Measurements from ENCODE around the gene REPIN1.

The REPIN1 gene

DNA sequence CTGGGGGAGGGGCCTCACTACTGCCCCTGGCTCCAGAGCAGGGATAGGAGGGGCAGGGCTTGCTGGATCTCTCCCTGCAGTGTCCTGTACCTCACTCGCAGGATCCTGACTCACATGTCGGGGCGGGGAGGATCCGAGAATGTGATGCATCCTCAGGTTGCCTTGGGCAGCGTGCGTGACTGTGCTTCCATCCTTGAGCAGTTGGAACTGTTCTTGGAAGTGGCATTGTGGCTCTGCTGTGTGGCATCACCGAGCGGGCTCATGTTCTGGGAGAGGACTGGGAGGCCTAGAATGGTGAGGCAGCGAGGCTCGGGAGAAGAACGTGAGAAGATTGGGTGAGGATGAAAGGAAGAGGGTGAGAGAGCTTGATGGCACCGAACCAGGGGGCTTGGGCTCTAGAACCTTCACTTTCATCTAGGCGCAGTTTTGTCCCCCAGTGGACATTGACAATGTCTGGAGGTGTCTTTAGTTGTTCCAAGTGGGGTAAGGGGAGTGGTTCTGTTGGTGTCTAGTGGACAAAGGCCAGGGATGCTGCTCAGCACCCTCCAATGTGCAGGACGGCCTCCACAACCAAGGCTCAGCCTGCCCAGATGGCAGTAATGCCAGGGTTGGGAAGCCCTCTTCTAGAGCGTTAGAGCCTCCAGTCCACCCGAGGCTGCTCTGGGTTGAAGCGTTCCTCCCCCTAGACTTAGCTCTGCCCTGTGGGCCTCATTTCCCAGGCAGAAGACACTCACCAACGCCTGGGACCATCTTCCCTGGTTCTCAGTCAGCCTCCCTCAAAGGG, 35.6 kb upstream of the REPIN1 start:
- no peak overlapping the region for H3K27ac ChIP-seq
- TF ChIP-seq ZFX (IDR thresholded peaks at IDR 0.05; ENCODE audit: borderline replicate concordance): no peak
- TF ChIP-seq, protein P1, sequence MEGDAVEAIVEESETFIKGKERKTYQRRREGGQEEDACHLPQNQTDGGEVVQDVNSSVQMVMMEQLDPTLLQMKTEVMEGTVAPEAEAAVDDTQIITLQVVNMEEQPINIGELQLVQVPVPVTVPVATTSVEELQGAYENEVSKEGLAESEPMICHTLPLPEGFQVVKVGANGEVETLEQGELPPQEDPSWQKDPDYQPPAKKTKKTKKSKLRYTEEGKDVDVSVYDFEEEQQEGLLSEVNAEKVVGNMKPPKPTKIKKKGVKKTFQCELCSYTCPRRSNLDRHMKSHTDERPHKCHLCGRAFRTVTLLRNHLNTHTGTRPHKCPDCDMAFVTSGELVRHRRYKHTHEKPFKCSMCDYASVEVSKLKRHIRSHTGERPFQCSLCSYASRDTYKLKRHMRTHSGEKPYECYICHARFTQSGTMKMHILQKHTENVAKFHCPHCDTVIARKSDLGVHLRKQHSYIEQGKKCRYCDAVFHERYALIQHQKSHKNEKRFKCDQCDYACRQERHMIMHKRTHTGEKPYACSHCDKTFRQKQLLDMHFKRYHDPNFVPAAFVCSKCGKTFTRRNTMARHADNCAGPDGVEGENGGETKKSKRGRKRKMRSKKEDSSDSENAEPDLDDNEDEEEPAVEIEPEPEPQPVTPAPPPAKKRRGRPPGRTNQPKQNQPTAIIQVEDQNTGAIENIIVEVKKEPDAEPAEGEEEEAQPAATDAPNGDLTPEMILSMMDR (IDR thresholded peaks at IDR 0.05): no peak

DNA sequence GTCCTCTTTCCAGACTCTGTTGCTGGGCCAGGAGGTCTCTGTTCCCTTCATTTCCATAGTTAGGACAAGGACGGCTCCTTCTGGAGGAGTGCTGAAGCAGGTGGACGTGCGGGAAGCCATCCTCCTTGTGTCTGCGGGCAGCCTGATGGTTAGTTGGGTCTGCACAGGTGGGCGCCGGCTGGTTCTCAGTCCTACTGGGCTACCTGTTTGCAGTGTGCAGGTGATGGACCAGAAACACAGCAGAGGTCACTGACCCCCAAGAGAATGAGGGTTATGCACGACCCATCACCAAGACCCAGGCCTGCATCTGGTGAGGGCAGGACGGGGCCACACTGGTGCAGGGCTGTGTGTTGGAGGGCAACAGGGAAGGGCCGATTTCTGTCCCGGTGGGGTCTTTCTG, 35.0 kb upstream of the REPIN1 start:
- H3K27ac ChIP-seq: no peak overlapping the region
- no peak for TF ChIP-seq ZFX (IDR thresholded peaks at IDR 0.05; ENCODE audit: borderline replicate concordance)
- TF ChIP-seq, protein P1 (IDR thresholded peaks at IDR 0.05): no peak

DNA sequence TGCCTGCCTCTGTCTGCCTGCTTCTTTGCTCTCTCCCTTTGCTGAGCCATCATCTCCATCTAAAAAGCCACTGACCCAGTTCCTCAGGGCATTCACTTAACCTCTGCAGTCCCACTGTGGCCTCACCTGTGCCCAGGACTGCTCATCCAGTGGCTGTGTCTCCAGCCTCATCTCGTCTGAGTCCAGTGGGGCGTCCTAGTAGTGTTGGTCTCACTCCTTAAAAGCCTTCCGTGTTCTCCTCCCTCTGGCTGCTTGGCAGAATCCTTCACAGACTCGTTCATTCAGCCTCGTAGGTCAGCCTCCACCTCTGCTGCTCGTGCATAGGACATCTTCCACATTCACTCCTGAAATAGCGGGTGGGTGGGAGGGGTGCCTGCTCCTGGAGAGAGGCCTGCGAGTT, 34.5 kb upstream of the REPIN1 start:
- no peak for TF ChIP-seq ZFX (IDR thresholded peaks at IDR 0.05; ENCODE audit: borderline replicate concordance)
- TF ChIP-seq, protein P1 (IDR thresholded peaks at IDR 0.05): no peak
- no peak overlapping the region for H3K27ac ChIP-seq

DNA sequence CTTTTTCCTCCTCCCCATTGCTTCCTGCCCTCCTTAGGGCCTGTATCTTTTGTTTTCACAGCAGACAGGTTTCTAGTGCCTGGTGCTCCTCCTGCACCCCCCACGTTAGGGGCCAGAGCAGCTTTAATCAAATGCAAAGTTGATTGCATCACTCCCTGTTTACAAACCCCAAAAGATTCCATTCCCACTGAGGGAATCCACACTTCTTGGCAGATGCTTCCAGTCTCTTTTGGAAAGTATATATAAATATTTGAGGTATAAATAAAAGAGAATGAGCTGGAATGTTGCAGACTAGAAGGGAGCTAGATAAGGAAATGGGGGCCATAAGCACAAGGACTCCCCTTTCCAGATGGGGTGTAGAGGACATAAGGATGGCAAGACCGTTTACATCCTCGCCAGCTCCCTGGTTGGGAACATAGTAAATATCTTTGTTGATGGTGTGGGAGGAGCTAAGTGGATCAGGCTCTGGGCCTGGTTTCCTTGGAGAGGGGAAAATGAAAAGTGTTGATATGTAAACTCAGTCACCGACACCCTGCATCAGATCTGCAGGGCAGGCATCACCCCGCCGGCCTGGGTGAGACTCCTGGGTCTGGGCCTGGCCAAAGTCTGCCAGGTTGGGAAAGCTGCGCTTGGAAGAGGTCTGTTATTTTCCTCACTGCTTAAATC, 33.4 kb upstream of the REPIN1 start:
- H3K27ac ChIP-seq: no peak overlapping the region
- no peak for TF ChIP-seq ZFX (IDR thresholded peaks at IDR 0.05; ENCODE audit: borderline replicate concordance)
- TF ChIP-seq, protein P1 (IDR thresholded peaks at IDR 0.05): no peak

DNA sequence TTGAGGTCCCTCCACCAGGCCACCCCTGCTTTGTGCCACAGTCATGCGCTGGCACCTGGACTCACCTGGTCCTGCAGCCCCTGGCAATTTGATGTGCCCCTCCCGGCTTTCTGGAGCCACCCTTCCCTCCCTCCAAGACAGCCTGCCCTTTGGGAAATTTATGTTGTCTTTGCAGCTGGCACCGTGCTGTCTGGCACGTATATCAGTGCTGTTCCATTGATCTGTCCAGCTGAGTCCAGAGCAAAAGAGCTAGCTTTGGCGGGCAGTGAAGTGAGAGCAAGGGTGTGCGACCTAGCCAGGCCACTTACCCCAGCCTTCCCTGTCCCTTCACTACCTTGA, 32.9 kb upstream of the REPIN1 start:
- no peak overlapping the region for H3K27ac ChIP-seq
- TF ChIP-seq, protein P1 (IDR thresholded peaks at IDR 0.05): no peak
- TF ChIP-seq ZFX (IDR thresholded peaks at IDR 0.05; ENCODE audit: borderline replicate concordance): no peak

DNA sequence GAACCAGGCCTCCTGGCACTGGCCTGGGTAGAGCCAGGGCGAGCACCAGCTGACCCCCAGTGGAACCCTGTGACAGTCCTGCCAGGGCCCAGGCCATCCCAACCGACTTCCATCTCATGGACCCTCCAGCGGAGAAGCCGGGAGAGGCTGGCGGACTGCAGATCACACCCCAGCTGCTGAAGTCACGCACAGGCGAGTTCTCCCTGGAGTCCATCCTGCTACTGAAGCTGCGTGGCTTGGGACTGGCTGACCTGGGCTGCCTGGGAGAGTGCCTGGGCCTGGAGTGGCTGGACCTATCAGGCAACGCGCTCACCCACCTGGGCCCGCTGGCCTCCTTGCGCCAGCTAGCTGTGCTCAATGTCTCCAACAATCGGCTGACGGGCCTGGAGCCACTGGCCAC, 31.9 kb upstream of the REPIN1 start:
- H3K27ac ChIP-seq: no peak overlapping the region
- TF ChIP-seq, protein P1 (IDR thresholded peaks at IDR 0.05): no peak
- no peak for TF ChIP-seq ZFX (IDR thresholded peaks at IDR 0.05; ENCODE audit: borderline replicate concordance)

DNA sequence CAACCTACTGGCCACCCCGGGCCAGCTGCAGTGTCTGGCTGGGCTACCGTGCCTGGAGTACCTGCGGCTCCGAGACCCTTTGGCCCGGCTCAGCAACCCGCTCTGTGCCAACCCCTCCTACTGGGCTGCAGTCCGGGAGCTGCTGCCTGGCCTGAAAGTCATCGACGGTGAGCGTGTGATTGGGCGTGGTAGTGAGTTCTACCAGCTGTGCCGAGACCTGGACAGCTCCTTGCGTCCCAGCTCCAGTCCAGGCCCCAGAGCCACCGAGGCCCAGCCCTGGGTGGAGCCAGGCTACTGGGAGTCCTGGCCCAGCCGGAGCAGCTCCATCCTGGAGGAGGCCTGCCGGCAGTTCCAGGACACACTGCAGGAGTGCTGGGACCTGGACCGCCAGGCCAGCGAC, 31.4 kb upstream of the REPIN1 start:
- no peak overlapping the region for H3K27ac ChIP-seq
- TF ChIP-seq, protein P1 (IDR thresholded peaks at IDR 0.05): no peak
- no peak for TF ChIP-seq ZFX (IDR thresholded peaks at IDR 0.05; ENCODE audit: borderline replicate concordance)

Data from 22Rv1 (cell line).